ENCODE data around the gene LRBA. TPM values are rescaled to one million over a fixed set of nuclear protein-coding genes. Genes with fewer than 3 reads are reported as not detected.

LRBA gene
- total and polyA plus RNA-seq, 8 donors: 7.3 to 156 (median 73.9) TPM

GRCh38 chr4:150708004-150708403, 307.1 kb downstream of the LRBA start:
- no peak for TF ChIP-seq POLR2A (IDR thresholded peaks at IDR 0.05)
- Histone ChIP-seq H3K36me3 (no peaks in the 10 kb centered on the region), H3K4me3 (no peak overlapping the region), H3K27me3 (no peaks in the 10 kb centered on the region), H3K4me1 (no peaks in the 10 kb centered on the region), H3K27ac (no peak overlapping the region), H3K9me3 (no peaks in the 10 kb centered on the region)
- DNase-seq: peak in 1 of 2 donors; percentile 12
- intact Hi-C loops (cut with DNase I; ENCODE audit: low total_unique reads): no loop called here
- WGBS, 5 donors: 95 to 100% (median 97%) methylated on average over 1 of the region's 1 CpG

DNA sequence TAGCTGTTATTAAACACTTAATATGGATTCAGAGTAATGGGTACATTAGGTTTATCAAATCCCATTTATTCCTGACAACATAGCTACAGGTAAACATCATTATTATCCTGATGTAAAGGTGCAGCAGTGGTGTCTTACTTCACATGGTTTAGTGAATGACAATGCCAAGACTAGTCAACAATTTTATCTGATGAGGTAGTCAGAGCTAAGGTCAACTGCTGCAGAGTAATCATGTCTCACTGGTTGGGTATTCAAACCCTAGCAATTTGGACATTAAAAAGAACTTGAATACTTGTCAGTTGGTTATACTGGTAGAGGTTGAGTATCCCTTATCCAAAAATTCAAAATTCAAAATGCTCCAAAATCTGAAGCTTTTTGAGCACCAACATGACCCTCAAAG, 315.5 kb downstream of the LRBA start:
- H3K36me3 ChIP-seq: no peaks in the 10 kb centered on the region
- no peaks in the 10 kb centered on the region for H3K4me1 ChIP-seq
- no peaks in the 10 kb centered on the region for H3K27me3 ChIP-seq
- DNase-seq: no peak
- intact Hi-C loops (cut with DNase I; ENCODE audit: low total_unique reads): no loop called here
- H3K9me3 ChIP-seq: no peaks in the 10 kb centered on the region
- TF ChIP-seq EP300 (IDR thresholded peaks at IDR 0.05) (no peak), POLR2A (IDR thresholded peaks at IDR 0.05) (no peak), POLR2AphosphoS5 (IDR thresholded peaks at IDR 0.05) (no peak)
- TF ChIP-seq, protein P1, sequence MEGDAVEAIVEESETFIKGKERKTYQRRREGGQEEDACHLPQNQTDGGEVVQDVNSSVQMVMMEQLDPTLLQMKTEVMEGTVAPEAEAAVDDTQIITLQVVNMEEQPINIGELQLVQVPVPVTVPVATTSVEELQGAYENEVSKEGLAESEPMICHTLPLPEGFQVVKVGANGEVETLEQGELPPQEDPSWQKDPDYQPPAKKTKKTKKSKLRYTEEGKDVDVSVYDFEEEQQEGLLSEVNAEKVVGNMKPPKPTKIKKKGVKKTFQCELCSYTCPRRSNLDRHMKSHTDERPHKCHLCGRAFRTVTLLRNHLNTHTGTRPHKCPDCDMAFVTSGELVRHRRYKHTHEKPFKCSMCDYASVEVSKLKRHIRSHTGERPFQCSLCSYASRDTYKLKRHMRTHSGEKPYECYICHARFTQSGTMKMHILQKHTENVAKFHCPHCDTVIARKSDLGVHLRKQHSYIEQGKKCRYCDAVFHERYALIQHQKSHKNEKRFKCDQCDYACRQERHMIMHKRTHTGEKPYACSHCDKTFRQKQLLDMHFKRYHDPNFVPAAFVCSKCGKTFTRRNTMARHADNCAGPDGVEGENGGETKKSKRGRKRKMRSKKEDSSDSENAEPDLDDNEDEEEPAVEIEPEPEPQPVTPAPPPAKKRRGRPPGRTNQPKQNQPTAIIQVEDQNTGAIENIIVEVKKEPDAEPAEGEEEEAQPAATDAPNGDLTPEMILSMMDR (IDR thresholded peaks at IDR 0.05): no peak
- H3K4me3 ChIP-seq: no peak overlapping the region
- H3K27ac ChIP-seq: no peak overlapping the region

DNA sequence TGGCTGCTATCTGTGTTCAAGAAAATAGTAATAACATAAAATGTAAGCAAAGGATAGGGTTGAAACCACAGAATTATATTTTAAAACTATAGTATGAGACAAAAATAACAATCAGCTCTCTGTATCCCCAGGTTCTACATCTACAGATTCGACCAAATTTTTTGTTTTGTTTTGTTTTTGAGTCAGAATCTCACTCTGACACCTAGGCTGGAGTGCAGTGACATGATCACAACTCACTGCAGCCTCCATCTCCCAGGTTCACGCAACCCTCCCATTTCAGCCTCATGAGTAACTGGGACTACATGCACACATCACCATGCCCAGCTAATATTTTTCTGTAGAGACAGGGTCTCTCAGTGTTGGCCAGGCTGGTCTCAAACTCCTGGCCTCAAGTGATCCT, 319.9 kb downstream of the LRBA start:
- WGBS, 5 donors: 75 to 82% (median 77%) methylated on average over 2 of the region's 2 CpGs
- intact Hi-C loops (cut with DNase I; ENCODE audit: low total_unique reads): no loop called here
- Histone ChIP-seq H3K9me3 (no peaks in the 10 kb centered on the region), H3K27me3 (no peaks in the 10 kb centered on the region), H3K36me3 (no peaks in the 10 kb centered on the region), H3K4me3 (no peak overlapping the region), H3K4me1 (no peaks in the 10 kb centered on the region), H3K27ac (no peak overlapping the region)
- no peak for DNase-seq
- TF ChIP-seq POLR2AphosphoS5 (IDR thresholded peaks at IDR 0.05) (no peak), EP300 (IDR thresholded peaks at IDR 0.05) (no peak), POLR2A (IDR thresholded peaks at IDR 0.05) (no peak)
- TF ChIP-seq, protein P1 (IDR thresholded peaks at IDR 0.05): no peak

DNA sequence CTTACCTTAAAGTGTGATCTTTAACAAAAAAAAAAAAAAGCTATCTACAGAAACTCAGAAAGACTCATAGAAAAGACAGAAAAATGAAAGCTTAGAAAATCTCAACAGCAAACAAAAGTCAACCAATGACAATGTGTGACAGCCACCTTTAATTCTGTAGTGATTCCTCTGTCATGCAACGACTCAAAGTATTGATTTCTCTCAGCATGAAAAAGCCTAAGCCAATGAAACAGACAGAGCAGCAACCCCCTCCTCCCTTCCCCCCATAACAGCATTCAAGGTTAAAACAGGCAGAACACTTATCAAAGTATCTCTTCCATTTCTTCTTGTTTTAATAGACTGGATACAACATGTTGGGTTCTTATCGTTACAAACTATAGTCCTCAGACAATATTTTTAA, 320.6 kb downstream of the LRBA start:
- TF ChIP-seq EP300 (IDR thresholded peaks at IDR 0.05): no peak
- TF ChIP-seq POLR2AphosphoS5 (IDR thresholded peaks at IDR 0.05): no peak
- TF ChIP-seq, protein P1 (IDR thresholded peaks at IDR 0.05): no peak
- no peak for TF ChIP-seq POLR2A (IDR thresholded peaks at IDR 0.05)
- H3K36me3 ChIP-seq: no peaks in the 10 kb centered on the region
- no peak for DNase-seq
- H3K27ac ChIP-seq: no peak overlapping the region
- WGBS, 5 donors: 65 to 76% (median 74%) methylated on average over 2 of the region's 2 CpGs
- H3K27me3 ChIP-seq: no peaks in the 10 kb centered on the region
- intact Hi-C loops (cut with DNase I; ENCODE audit: low total_unique reads): no loop called here
- no peaks in the 10 kb centered on the region for H3K4me1 ChIP-seq
- H3K4me3 ChIP-seq: no peak overlapping the region
- H3K9me3 ChIP-seq: no peaks in the 10 kb centered on the region

DNA sequence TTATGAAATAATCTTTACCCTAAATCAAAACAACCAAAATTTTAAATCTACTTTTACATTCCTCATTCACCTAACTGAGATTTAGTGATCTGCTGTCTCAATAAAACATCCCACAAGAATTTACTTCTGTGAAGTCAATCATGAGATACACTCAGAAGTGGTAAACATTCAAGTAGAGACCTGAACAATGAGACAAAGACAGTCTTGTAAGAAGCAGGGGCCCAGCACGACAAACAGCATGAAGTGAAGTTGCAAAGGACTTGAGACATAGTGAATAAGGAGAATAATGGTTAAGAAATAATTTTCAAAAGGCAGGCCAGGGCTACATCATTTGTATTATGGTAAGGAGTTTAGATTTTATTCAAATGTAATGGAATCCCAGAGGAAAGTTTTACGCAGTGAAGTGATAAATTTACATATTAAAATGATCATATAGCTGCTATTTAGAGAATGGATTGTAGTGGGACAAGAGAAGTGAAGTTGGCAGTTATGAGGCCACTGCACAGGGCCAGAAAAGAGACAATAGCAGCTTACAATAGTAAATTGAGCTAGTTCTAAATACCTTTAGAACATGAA, 331.2 kb downstream of the LRBA start:
- Histone ChIP-seq H3K4me1 (no peaks in the 10 kb centered on the region), H3K36me3 (peaks cover 0 to 8% (median 6%) of the 10 kb centered on the region in 4 donors), H3K27ac (no peak overlapping the region), H3K4me3 (no peak overlapping the region), H3K9me3 (no peaks in the 10 kb centered on the region), H3K27me3 (no peaks in the 10 kb centered on the region)
- intact Hi-C loops (cut with DNase I; ENCODE audit: low total_unique reads): no loop called here
- no peak for DNase-seq
- TF ChIP-seq POLR2AphosphoS5 (IDR thresholded peaks at IDR 0.05): no peak
- TF ChIP-seq EP300 (IDR thresholded peaks at IDR 0.05): no peak
- TF ChIP-seq, protein P1 (IDR thresholded peaks at IDR 0.05): no peak
- TF ChIP-seq POLR2A (IDR thresholded peaks at IDR 0.05): no peak
- WGBS, 5 donors: 80 to 83% (median 82%) methylated on average over 2 of the region's 2 CpGs

Measured in stomach (tissue), 9 donors.